Fibroblast of skin of back (primary cell): ENCODE data around the gene PTMS.

ENCODE experiments used
- DNase-seq: peaks from one replicate; pipeline ENCODE4 v3.0.0-alpha.2; 2013

The PTMS gene

DNA sequence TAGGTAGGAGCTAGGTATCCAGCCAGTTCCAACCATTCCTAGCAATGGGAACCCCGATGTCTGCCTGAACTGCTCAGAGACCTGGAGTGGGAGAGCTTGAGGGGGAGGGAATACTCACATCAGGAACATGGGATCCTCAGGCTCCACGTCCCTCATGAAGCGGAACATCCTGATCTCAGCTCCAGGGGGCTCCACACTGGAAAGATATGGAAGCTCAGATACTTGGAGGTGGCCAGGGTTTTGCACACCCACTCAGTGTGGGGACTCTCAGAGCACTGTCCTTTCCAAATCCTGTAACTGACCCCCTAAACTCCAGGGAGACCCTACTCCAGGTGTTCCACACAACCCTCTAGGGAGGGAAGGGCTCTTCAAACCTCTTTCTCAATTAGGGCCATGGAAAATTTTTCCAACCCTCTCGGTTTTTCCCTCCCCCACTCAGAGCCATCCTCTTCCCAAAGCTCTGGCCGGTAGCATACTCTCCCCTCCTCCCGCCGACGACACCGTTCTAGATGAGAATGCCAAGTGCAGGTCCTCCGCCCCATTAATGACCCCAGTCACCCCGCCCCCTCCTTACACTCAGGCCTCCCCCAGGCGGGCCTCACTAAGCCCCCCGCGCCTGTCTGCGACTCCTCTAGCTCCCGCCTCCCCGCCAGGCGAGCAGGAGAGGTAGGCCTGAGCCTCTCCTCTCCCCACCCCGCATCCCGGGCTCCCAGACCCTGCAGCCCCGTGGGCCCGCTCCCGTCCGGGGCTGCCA, 13.8 kb upstream of the PTMS start:
- DNase-seq, result peak; percentile 68

DNA sequence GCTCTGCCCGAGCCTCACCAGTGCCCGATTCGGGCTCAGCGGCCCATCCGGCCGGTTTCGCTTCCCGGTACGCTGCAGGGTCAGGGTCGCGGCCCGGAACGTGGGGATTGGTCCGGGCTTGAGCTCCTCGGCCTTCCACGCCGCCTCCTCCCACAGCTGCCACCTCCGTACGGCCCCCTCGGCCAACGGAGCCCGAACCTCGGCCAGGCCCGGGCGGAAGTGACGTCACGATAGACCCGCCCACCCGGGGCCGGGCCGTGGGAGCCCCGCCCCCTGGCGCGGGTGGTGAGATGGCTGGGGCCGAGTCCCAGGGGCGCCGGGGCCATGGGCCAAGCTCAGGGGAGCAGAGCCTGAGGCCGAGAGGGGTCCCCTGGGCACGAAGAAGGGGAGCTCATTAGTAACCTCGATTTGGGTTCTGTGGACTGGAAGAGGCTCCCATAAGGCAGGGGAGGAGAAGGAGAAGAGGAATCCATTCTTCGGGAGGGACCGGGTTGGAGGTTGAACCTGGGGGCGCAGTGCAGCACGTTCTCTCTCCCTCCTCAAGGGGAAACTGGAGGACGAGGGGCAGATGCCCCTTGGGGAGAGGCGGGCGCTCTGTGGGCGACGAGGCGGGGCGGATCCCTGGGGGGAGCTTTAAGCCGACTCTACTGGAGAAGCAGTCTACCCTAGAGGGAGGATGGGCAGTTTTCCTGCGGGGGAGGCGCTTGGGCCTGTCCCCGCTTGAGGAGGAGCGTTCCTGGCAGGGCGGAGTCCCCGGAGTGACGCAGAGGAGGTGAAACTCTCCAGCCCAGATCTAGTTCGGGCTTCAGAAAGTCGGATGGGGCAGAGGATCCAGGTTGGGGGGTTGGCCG, 13.0 kb upstream of the PTMS start, which contains the start of gene MLF2:
MLF2 (minus strand) TSS at position 221 of the 851 bp plus-strand sequence. CDS start 807 bp downstream, outside the sequence.
- DNase-seq, result peak; percentile 99

DNA sequence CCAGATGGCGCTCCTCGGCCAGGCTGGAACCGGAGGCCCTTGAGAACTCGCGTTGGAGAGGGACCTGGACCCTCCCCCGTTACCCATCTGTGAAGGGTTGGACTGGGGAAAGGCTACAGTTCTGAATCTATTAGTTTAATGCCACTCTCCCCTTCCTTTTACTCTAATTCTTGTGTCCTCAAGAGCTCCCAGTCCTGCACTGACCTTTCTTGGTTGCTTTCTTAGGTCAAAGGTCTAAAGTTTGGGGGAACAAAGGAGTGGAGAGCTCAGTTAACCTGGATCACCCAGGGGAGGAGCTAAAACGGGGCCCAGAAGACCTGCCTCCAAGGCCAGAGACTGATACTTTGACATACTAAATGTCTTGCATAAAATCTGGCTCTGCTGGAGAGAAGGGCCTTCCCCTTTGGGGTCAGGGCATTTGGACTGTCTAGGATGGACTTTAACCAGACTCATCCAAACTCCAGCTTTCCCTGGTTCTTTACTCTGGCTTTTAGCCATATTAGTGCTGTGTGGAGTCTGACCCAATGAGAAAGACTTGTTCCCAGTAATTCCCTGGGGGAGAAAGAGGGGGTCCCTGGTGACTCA, 12.3 kb upstream of the PTMS start:
- peak; percentile 39 for DNase-seq

DNA sequence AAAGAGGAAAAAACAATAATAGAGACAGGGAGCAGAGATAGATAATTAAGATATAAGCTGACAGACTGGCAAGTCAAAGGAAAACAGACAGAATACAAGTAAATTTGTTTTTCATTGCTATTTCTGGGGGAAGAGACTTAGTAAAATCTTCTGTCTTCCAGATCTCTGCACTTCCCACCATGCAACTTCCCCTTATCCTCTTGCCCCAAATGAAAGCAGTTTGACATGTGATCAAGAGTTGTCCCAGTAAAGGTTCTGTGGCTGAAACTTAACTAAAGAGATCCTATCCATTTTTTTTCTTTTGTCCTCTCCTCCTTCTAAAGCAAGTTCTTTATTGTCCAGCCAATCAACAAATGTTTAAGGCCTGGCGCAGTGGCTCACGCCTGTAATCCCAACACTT, 11.8 kb upstream of the PTMS start:
- DNase-seq, result no peak

DNA sequence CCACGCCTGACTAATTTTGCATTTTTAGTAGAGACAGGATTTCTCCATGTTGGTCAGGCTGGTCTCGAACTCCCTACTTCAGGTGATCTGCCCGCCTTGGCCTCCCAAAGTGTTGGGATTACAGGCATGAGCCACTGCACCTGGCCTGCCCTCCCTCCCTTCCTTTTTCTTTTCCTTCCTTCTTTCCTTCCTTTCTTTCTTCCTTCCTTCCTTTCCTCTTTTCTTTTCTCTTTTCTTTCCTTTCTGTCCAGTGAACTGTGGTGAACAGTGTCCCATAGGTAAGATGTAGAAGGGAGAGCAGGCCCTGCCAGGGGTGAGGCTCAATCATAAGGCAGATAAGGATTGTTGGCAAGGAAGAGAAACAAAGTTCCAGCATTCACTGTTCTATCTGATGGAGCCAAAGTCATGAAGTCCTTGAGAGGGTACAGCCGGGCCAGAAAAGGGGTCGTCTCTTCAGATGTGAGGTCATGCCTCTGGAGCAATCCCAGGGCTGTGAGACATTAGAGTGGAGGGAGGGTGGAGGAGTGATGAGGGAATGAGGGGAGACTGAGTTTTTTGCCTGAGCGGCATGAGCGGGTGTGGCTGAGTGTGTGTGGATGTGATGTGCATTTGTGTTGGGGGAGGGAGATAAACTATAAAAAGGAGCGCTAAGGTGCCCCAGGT, 9.0 kb upstream of the PTMS start:
- DNase-seq, result no peak

DNA sequence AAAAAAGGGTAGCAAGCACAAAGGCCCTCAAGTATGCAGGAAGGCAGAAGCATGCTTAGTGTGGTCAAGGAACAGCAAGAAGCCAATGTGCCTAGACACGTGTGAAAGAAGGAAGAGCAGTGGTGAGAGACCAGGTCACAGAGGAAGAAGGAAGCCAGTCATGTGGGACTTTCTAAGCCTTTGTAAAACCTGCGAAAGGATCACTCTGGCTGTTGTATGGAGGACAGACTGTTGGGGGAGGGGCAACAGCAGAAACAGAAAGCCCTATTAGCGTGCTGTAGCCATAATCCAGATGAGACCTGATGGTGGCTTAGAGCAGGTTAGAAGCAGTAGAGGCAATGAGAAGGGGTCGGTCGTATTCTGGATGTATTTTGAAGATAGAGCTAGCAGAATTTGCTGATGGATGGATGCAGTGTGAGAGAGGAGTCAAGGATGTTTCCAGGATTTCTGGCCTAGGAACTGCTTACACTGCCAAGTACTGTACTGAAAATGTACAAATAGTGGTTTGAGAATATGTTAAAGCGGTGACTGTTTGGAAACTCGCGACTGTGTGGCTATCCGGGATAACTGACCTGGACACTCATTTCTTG, 7.6 kb upstream of the PTMS start:
- no peak for DNase-seq

DNA sequence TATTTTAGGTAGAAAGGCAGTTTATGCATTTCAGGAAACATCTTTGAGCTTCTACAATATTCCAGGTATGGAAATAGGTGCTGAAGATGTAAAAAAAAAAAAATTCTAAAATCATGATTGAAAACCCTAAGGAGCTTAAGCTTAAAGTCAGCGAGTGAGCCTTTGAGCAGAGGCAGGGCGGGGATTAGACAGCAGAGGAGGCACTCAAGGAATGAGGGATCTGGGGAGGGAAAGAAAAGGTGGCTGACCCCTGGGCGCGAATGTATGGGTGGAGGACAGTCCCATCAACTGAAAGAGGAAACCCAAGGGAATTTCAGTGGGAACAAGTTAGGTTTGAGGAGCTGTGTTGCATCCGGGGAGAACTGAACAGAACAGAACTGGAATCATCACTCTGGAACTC, 6.4 kb upstream of the PTMS start:
- DNase-seq, result no peak

DNA sequence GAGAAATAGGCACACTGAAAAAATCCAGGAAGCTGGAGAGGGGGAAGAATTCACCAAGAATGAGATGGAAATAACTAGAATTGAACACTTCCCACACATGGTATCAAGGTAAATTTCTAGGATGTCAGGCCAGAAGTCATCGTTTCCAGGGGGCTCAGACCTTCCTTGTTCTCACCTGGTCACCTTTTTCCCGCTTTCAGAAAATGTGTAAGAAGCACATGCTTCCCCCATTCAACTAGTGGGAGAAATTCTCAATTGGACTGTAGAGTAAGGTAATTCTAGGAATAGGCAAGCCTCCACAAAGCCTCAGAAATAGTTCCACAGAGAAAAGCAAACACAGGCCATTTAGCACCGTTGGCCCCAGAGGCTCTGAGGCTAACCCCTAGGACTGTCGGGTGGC, 2.8 kb upstream of the PTMS start:
- DNase-seq, result no peak

DNA sequence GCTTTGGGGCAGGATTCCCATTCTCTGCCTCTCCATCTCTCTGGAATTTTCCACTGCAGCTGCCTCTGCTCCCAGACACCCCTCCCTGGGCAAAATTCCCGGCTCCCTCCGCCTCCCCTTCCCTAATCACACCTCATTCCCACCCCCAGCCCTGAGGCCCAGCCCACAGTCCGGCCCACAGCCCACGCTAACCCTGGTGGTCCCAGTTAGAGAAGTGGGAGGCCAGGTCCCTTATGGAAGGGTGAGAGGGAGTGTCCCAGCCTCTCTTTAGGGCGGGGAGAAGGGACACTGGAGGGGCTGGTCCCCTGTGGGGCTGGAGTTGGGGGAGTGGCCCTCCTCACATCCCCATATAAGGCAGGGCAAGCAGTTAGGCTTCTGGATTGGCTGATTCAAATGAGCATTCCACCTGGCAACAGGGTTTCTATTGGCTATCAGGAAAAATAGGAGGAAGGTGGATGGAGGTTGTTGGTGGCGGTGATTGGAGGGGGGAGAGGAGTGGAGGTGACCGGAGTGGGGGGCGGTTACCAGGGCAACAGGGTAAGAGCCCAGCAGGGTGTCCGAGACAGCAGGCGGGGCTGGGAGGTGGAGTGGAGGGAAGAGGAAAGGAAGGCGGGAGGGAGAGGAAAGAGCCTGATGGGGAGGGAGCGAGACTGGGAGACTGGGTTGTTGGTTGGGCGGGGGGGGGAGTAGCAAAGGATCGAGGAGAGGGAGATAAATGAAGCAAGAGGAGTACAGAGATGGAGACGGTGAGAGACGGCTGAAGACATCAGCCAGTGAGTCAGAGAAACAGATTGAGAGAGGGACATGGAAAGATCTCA, 1.9 kb upstream of the PTMS start:
- peak; percentile 100 for DNase-seq

DNA sequence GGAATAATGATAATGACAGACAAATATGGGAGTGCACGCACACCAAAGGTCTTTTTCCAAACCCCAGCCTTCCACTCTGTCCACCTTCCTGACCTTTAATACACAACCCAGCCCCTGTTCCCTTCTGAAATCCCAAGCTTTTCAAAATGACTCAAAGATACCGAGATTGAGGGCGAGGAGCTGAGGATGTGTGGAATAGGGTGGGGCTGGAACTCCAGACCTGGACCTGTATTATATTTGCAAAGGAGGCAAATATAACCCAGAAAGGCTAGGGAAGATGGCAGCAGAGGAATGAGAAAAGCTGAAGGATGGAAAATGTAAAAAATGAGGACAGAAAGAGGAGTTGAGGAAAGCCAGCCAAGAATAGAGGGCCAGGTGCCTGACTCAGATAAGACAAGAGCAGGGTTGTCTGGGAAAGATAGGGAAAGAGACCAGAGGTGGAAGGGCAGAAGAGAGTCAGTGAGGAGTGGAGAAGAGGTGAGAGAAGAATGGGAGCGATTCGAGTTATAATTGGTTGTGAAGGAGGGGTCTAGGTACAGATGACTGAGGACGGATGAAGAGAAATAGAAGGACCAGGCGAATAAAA, 1.0 kb upstream of the PTMS start:
- DNase-seq, result no peak

DNA sequence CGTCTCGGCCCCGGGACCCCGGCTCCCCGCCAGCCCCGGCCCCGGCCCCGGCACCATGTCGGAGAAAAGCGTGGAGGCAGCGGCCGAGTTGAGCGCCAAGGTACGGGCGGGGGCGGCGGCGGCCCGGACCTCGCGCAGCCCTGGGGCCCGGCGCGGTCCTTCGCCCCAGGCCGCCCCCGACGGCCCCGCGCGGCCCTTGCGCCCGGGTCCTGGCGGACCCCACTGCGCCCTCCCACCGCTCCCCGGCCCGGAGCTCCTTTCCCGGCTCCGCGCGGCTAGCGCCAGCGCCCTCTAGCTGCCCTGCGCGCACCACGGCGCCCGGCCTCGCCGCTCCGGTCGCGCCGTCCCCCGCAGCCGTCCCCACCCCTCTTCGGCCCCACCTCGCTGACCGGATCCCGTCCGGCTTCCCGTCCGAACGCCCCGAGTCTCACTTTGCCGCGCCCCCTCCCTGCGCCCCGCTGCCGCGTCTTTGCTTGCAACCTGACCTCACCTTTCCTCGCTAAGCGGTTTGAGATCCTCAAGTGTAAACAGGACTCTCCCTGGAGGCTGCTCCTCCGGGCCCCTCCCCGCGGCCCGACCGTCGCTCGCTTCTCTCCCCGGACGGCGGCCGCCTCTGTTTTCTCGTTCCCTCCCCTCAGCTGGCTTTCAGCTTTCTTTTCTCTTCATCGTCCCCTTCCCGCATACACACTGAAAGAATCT, 637 bp downstream of the PTMS start:
- DNase-seq, result peak; percentile 71

DNA sequence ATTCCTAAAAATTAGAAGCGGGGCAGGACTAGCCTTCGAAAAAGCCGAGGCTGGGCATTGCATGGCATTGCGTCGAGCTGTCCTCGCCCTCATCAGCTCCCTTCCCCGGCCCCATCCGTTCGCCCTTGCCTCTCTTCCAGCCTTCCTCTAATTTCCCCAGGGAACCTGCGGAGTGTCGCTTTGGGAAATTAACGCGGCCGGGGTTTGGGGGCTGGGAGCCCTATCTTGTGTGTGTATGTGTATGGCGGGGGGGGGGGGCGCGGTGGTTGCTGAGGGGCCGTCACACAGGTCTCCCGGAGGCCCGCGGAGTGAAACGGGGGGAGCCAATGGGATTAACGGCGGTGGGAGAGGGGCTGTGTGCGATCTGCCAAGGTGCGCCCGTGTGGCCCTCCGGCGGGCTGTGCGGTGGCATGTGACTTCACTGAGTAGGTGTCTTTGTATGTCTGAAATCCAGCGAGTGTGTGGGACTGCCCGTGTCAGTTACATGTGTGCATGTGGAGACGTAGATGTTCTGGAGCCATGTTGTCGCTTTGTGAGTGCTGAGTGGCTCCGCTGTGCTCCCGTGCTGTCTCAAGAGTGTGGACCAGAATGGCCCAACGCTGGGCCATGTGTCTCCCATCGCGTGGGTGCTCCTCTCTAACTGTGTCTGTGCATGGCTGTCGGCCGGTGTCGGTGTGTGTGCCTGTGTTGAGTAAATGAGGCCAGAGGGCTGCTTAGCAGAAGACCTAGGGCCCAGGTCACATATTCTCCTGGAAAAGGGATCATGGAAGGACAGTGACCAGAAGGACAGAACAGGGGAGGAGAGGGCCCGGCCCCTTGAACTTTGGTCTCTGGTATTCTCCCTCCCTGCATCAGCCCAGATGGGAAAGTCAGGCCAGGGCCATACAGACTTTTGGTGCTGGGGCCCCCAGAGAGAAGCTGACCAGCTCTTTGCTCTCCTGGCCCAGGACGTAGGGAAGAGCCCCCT, 1.5 kb downstream of the PTMS start:
- no peak for DNase-seq

DNA sequence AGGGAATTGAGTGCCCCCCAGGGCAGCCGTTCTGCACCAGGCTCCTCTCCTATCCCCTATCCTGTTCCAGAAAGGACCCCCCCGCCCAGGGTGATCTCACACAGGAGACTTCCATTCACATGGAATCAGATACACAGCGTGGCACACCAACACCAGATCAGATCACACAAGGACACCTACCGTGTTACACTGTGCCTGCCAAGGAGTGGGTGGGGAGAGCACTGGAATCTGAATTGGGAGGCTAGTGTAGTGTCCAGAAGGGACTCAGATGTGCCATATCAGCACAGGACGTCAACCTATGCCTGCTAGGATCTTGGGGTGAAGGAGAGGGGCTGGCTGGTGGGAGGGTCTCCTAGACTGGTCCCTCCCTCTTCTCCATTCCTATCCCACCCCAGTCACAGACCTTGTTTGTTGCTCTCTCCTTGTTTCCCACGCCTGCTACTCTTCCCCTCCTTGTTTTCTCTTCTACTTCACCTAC, 2.3 kb downstream of the PTMS start:
- no peak for DNase-seq

DNA sequence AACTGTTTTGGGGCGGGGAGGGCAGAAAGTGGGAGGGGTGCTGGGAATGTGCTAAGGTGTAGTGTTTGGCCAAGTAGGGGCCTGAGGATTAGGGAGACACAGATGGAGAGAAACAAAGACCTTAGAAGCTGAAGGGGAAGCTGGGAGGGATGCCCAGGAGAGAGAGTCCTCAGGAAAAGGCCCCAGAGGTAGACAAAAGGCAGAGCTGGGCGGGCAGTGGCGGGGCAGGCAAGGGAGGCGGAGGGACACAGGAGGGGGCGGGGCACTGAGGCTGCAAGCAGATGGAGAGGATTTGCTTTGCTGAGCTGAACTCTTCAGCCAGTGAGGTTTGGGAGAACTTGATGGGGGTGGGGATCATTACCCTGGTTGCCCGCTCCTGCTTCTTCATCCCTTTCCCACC, 2.8 kb downstream of the PTMS start:
- DNase-seq, result peak; percentile 34

DNA sequence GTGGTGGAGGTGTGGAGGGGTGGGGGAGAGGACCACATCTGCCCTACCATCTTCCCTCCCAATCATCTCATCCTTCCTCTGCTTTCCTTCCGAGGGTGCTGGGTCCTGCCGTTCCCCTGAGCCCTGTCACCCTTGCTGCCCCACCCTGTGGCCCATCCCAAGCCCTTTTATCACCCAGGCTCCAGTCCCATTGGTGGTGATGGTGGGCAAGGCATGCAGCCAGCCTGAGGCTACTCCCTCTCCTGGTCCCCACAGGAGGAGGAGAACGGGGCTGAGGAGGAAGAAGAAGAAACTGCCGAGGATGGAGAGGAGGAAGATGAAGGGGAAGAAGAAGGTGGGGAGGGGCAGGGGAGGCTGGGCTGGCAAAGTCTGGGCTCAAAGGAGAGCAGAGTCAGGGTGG, 3.5 kb downstream of the PTMS start:
- no peak for DNase-seq

DNA sequence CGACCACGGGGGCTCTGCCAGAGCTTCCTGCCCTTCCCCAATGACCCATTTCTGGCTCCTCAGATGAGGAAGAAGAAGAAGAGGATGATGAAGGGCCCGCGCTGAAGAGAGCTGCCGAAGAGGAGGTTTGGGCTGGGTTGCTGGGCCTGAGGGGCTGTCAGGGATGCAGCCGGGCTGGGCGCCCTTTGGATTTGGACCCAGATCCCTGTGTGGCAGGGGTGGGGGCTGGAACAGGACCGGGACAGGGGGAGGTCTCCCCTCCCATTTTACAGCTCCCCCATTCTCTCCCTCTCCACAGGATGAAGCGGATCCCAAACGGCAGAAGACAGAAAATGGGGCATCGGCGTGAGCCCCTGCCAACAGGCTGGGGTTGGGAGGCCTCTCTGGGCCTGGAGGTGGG, 3.9 kb downstream of the PTMS start:
- DNase-seq, result no peak

DNA sequence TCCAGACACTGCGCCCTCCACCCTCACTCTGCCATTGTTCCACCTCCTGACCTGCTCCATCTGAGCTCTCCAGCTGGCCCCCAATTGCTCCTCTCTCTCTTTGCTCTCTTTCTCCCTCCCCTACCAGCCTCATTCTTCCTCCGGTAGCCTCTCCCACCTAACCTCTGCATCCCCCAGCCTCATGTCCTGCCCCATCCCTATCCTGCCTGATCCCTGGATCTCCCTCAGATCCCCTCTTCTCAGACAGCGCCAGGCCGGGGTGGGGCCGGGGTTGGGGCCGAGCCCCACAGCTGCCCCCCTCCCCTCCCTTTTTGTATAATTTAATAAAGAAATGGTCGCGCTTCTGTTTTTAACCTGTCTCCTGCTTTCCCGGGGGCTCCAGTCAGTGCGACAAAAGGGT, 4.4 kb downstream of the PTMS start:
- no peak for DNase-seq

DNA sequence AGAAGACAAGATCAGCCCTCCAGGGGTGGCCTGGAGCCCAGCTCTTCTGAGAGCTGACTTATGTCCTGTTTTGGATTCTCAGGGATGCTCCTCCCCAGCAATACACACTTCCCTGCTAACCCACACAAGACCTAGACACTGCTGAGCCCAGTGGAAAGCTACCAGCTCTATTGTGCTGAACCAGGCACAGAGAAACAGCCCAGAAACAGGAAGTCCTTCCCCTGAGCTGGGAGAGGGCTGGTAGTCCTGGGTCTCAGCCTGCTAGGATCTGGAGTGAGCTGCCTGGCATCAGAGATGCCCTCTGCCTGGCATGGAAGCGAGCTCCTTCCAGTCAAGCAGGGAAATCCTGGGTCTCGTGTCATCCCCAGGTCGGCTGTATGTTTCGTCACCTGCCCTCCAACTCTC, 4.9 kb downstream of the PTMS start:
- DNase-seq, result no peak
